Liver (tissue), 9 donors: Measurements from ENCODE around the gene GPN3. TPM values are rescaled to one million over a fixed set of nuclear protein-coding genes. Genes with fewer than 3 reads are reported as not detected.

Experiments used
- DNase-seq: peaks from one replicate; pipeline ENCODE4 v3.0.0-alpha.2; 2017; ENCODE audit warnings: low spot score
- H3K27ac ChIP-seq, 2 donors: one replicate each; pipeline ENCODE4 v1.7.0; 2013; ENCODE audit warnings: inconsistent platforms in 2 of 2, low read length in 2 of 2, control low read depth in 1 of 2, low read depth in 1 of 2, mild to moderate bottlenecking in 1 of 2
- H3K27me3 ChIP-seq, 4 donors: one replicate each; pipeline versions ENCODE4 v1.6.1 to v1.7.0; 2013; ENCODE audit warnings: low read length in 3 of 4, inconsistent platforms in 1 of 4, mild to moderate bottlenecking in 1 of 4, moderate library complexity in 1 of 4; ENCODE audit not compliant: control insufficient read depth in 4 of 4, insufficient read depth in 4 of 4
- H3K36me3 ChIP-seq, 4 donors: one replicate each; pipeline versions ENCODE4 v1.6.1 to v1.7.0; 2013; ENCODE audit warnings: low read length in 3 of 4, mild to moderate bottlenecking in 3 of 4, low read depth in 1 of 4, moderate library complexity in 1 of 4; ENCODE audit not compliant: control insufficient read depth in 4 of 4, insufficient read depth in 3 of 4
- H3K4me1 ChIP-seq, 4 donors: one replicate each; pipeline versions ENCODE4 v1.6.1 to v1.7.0; 2013; ENCODE audit warnings: low read length in 3 of 4, mild to moderate bottlenecking in 3 of 4, moderate library complexity in 1 of 4; ENCODE audit not compliant: control insufficient read depth in 4 of 4, insufficient read depth in 4 of 4
- H3K4me3 ChIP-seq, 3 donors: one replicate each; pipeline versions ENCODE4 v1.6.1 to v1.7.0; 2013; ENCODE audit warnings: low read length in 3 of 3, control low read depth in 1 of 3, low read depth in 1 of 3, mild to moderate bottlenecking in 1 of 3
- H3K9ac ChIP-seq, 2 donors: one replicate each; pipeline ENCODE4 v1.7.0; 2013; ENCODE audit warnings: low read length in 2 of 2, mild to moderate bottlenecking in 2 of 2, moderate library complexity in 2 of 2, control low read depth in 1 of 2, low read depth in 1 of 2
- H3K9me3 ChIP-seq, 4 donors: one replicate each; pipeline versions ENCODE4 v1.6.1 to v1.7.0; 2013; ENCODE audit warnings: low read length in 3 of 4; ENCODE audit not compliant: control insufficient read depth in 4 of 4
- EGR1 ChIP-seq, 2 donors: IDR thresholded peaks; 2 replicates each; pipeline ENCODE4 v1.6.1; 2016 to 2018; ENCODE audit warnings: antibody characterized with exemption in 2 of 2, low read depth in 2 of 2
- FOXA1 ChIP-seq: IDR thresholded peaks from 2 replicates; pipeline ENCODE4 v1.6.1; 2016; ENCODE audit warnings: antibody characterized with exemption
- FOXA2 ChIP-seq: IDR thresholded peaks from 2 replicates; pipeline ENCODE4 v1.6.1; 2016; ENCODE audit warnings: antibody characterized with exemption
- GABPA ChIP-seq, 2 donors: IDR thresholded peaks in 1 of 2; conservative IDR thresholded peaks in 1 of 2; 2 replicates each; pipeline ENCODE4 v1.6.1; 2016; ENCODE audit warnings: antibody characterized with exemption in 2 of 2, mild to moderate bottlenecking in 1 of 2, moderate library complexity in 1 of 2
- RAD21 ChIP-seq, 2 donors: IDR thresholded peaks; 2 replicates each; pipeline ENCODE4 v1.6.1; 2016; ENCODE audit warnings: antibody characterized with exemption in 2 of 2, mild to moderate bottlenecking in 2 of 2
- TAF1 ChIP-seq: conservative IDR thresholded peaks from 2 replicates; pipeline ENCODE4 v1.6.1; 2016; ENCODE audit warnings: antibody characterized with exemption, mild to moderate bottlenecking
- YY1 ChIP-seq: IDR thresholded peaks from 2 replicates; pipeline ENCODE4 v1.6.1; 2016; ENCODE audit warnings: antibody characterized with exemption, mild to moderate bottlenecking
- WGBS: extraction: QIAGEN DNeasy Blood & Tissue Kit; methylation state at CpG from one replicate; pipeline ENCODE4 v1.1.7; 2013; 5-methylcytosine and 5-hydroxymethylcytosine counted together
- polyA plus RNA-seq, 2 donors: library from polyadenylated mRNA; stranded (reverse) in 1 of 2; unstranded in 1 of 2; fragments of 200-250 nt in 1 of 2; fragments of >200 nt in 1 of 2; fragmentation: Nextera tagmentation in 1 of 2; extraction: Ambion mirVana in 1 of 2; gene quantifications; one replicate each; pipeline versions ENCODE4 v1.2.1 to v1.2.3, GENCODE V29; 2013 to 2015
- total RNA-seq, 2 donors: library from RNA; depleted of rRNA; stranded (reverse); fragments of >200 nt; gene quantifications; one replicate each; pipeline ENCODE4 v1.2.3, GENCODE V29; 2014
- TF ChIP-seq, protein P1 (sequence below): IDR thresholded peaks from 2 replicates; pipeline ENCODE4 v1.6.1; 2016; ENCODE audit warnings: antibody characterized with exemption, mild to moderate bottlenecking
- TF ChIP-seq, protein P2 (sequence below): IDR thresholded peaks from 2 replicates; pipeline ENCODE4 v1.6.1; 2016; ENCODE audit warnings: antibody characterized with exemption
- donor health status: healthy.
- donor health status: healthy.
- donor health status: healthy.
- donor health status: healthy.
- donor health status: healthy.

Gene GPN3
- total and polyA plus RNA-seq, 4 donors, result 13.4 to 47.2 (median 18.7) TPM

GRCh38 chr12:110501752-110502738 is 34.0 kb upstream of the GPN3 start, which contains the start of the genes RAD9B and VPS29 (continued):
- TF ChIP-seq, protein P1, sequence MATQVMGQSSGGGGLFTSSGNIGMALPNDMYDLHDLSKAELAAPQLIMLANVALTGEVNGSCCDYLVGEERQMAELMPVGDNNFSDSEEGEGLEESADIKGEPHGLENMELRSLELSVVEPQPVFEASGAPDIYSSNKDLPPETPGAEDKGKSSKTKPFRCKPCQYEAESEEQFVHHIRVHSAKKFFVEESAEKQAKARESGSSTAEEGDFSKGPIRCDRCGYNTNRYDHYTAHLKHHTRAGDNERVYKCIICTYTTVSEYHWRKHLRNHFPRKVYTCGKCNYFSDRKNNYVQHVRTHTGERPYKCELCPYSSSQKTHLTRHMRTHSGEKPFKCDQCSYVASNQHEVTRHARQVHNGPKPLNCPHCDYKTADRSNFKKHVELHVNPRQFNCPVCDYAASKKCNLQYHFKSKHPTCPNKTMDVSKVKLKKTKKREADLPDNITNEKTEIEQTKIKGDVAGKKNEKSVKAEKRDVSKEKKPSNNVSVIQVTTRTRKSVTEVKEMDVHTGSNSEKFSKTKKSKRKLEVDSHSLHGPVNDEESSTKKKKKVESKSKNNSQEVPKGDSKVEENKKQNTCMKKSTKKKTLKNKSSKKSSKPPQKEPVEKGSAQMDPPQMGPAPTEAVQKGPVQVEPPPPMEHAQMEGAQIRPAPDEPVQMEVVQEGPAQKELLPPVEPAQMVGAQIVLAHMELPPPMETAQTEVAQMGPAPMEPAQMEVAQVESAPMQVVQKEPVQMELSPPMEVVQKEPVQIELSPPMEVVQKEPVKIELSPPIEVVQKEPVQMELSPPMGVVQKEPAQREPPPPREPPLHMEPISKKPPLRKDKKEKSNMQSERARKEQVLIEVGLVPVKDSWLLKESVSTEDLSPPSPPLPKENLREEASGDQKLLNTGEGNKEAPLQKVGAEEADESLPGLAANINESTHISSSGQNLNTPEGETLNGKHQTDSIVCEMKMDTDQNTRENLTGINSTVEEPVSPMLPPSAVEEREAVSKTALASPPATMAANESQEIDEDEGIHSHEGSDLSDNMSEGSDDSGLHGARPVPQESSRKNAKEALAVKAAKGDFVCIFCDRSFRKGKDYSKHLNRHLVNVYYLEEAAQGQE, result peak; percentile 81
- TF ChIP-seq FOXA2 (peak; percentile 45), EGR1 (IDR thresholded peaks at IDR 0.05; ENCODE audit: low read depth in 2 of 2) (peak; percentile 6 to 70), YY1 (peak; percentile 97), GABPA (IDR thresholded peaks at IDR 0.05 in 1 of 2, conservative IDR thresholded peaks at IDR 0.05 in 1 of 2) (peak in 1 of 2 donors; percentile 79), RAD21 (IDR thresholded peaks at IDR 0.05) (peak; percentile 56 to 62), TAF1 (peak; percentile 33), FOXA1 (peak; percentile 75)
- TF ChIP-seq, protein P2, sequence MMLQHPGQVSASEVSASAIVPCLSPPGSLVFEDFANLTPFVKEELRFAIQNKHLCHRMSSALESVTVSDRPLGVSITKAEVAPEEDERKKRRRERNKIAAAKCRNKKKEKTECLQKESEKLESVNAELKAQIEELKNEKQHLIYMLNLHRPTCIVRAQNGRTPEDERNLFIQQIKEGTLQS, result no peak

DNA sequence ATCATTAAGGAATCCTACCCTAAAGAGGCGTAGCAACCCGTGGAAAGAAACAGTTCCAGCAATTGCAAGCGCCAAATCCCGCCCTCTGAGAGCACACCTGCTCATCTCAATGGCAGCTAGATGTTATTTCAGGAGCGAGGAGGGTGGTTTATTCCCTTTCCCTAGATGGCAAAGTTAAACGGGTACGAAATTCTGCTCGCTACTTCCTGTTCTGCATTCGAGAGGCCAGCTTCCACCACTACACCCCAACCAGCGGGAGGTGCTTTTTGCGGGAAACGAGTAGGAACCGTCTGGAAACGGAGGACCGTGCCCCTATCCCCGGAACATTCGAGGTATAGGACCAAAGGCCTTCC is 33.3 kb upstream of the GPN3 start:
- no peak for DNase-seq
- TF ChIP-seq, protein P1, result no peak
- TF ChIP-seq EGR1 (IDR thresholded peaks at IDR 0.05; ENCODE audit: low read depth in 2 of 2), result peak in 1 of 2 donors; percentile 2
- under 1% methylated on average over 17 of the region's 17 CpGs for WGBS
- H3K27me3 ChIP-seq, result no peaks in the 10 kb centered on the region
- peak overlapping the region; percentile 9 to 89 for H3K9ac ChIP-seq
- peak overlapping the region; percentile 79 to 83 for H3K27ac ChIP-seq
- H3K36me3 ChIP-seq, result no peaks in the 10 kb centered on the region
- H3K4me1 ChIP-seq, result peaks cover 6 to 31% (median 25%) of the 10 kb centered on the region in 4 donors
- no peaks in the 10 kb centered on the region for H3K9me3 ChIP-seq
- H3K4me3 ChIP-seq, result peak overlapping the region; percentile 74 to 100 (median 81)
